Measurements from ENCODE around the gene MARCKSL1. TPM values are rescaled to one million over a fixed set of nuclear protein-coding genes. Genes with fewer than 3 reads are reported as not detected.
A peak's percentile ranks its signal among the peaks of the same experiment; 100 is the strongest.

Gene MARCKSL1
- total RNA-seq, 6 experiments from 2014 or later: 10.0 to 24.4 (median 14.2) TPM

- Histone ChIP-seq H3K27me3 (no peaks in the 10 kb centered on the region), H3K36me3 (no peaks in the 10 kb centered on the region), H3K9me3 (no peaks in the 10 kb centered on the region), H3K27ac (peak within 1 kb of the TSS; percentile 77 to 80 (median 79)), H3K4me3 (peak within 1 kb of the TSS; percentile 72 to 94 (median 91)), H3K4me1 (peaks cover 0 to 28% (median 5%) of the 10 kb centered on the region in 4 donors)
- intact Hi-C loops (cut with DNase I): no loop called here
- WGBS (ENCODE audit: insufficient coverage, low coverage, low lambda C conversion rate, missing lambda C conversion rate): under 1% methylated on average over 38 of the region's 67 CpGs
- peak; percentile 94 to 98 (median 96) for ATAC-seq
- DNase-seq: peak; percentile 99 to 100 (median 99)
- TF ChIP-seq POLR2A (IDR thresholded peaks at IDR 0.05): peak; percentile 73
- TF ChIP-seq CTCF (IDR thresholded peaks at IDR 0.05): no peak
These were observed 44.1 kb downstream of the MARCKSL1 start, which contains the start of gene HDAC1 for GRCh38 chr1:32291708-32292538. HDAC1 (plus strand) TSS chr1:32292083; CDS start chr1:32292170, 87 bp downstream.

GRCh38 chr1:32291145-32291707 lies 44.8 kb downstream of the MARCKSL1 start:
- Histone ChIP-seq H3K4me3 (peak overlapping the region; percentile 72 to 94 (median 91)), H3K9me3 (no peaks in the 10 kb centered on the region), H3K27ac (peak overlapping the region; percentile 77 to 80 (median 79)), H3K4me1 (peaks cover 0 to 28% (median 5%) of the 10 kb centered on the region in 4 donors), H3K36me3 (no peaks in the 10 kb centered on the region), H3K27me3 (no peaks in the 10 kb centered on the region)
- no peak for TF ChIP-seq POLR2A (IDR thresholded peaks at IDR 0.05)
- no peak for TF ChIP-seq CTCF (IDR thresholded peaks at IDR 0.05)
- 29% methylated on average over 9 of the region's 10 CpGs for WGBS (ENCODE audit: insufficient coverage, low coverage, low lambda C conversion rate, missing lambda C conversion rate)
- DNase-seq (no peak), ATAC-seq (peak in 1 of 4 donors; percentile 50)
- intact Hi-C loops (cut with DNase I): no loop called here

GRCh38 chr1:32289256-32289655 lies 46.8 kb downstream of the MARCKSL1 start:
- 93% methylated on average over 5 of the region's 7 CpGs for WGBS (ENCODE audit: insufficient coverage, low coverage, low lambda C conversion rate, missing lambda C conversion rate)
- TF ChIP-seq CTCF (IDR thresholded peaks at IDR 0.05) (no peak), POLR2A (IDR thresholded peaks at IDR 0.05) (no peak)
- no peak for ATAC-seq

GRCh38 chr1:32286763-32287162 lies 49.3 kb downstream of the MARCKSL1 start:
- Histone ChIP-seq H3K4me1 (peaks cover 0 to 19% (median 2%) of the 10 kb centered on the region in 4 donors), H3K36me3 (no peaks in the 10 kb centered on the region), H3K27me3 (no peaks in the 10 kb centered on the region), H3K4me3 (no peak overlapping the region), H3K9me3 (no peaks in the 10 kb centered on the region), H3K27ac (no peak overlapping the region)
- TF ChIP-seq POLR2A (IDR thresholded peaks at IDR 0.05): no peak
- no peak for TF ChIP-seq CTCF (IDR thresholded peaks at IDR 0.05)
- ATAC-seq (no peak), DNase-seq (peak in 1 of 3 donors; percentile 15)
- 80% methylated on average over 1 of the region's 4 CpGs for WGBS (ENCODE audit: insufficient coverage, low coverage, low lambda C conversion rate, missing lambda C conversion rate)
- intact Hi-C loops (cut with DNase I): no loop called here

More at GRCh38 chr1:32289256-32289655, 46.8 kb downstream of the MARCKSL1 start:
- intact Hi-C loops (cut with DNase I): no loop called here
- peak in 1 of 3 donors; percentile 8 for DNase-seq
- Histone ChIP-seq H3K27ac (no peak overlapping the region), H3K9me3 (no peaks in the 10 kb centered on the region), H3K27me3 (no peaks in the 10 kb centered on the region), H3K4me1 (peaks cover 0 to 28% (median 5%) of the 10 kb centered on the region in 4 donors), H3K36me3 (no peaks in the 10 kb centered on the region), H3K4me3 (no peak overlapping the region)
